ENCODE measurements around the gene CRTAC1. TPM values are rescaled to one million over a fixed set of nuclear protein-coding genes. Genes with fewer than 3 reads are reported as not detected.

CRTAC1 gene
- total and polyA plus RNA-seq, 8 donors: 2.5 to 44.0 (median 4.4) TPM

DNA sequence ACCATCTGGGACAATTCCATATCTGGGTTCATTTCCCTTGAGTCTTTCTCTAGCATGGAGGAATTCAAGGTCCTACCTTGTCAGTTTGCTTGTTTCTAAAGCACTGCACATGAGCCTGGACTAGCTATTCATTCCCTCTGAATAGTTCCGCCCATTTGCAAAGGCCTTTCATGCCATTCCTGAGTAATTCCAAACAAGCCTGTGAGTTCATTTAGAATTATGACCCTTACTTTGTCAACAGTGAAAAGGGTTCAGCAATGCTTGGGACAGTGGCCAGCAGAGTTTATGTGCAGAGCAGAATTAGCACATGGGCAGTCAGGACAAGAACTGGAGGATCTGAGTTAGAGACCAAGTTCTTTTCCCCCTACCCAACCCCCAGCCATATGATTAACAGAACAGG, 27.9 kb upstream of the CRTAC1 start:
- TF ChIP-seq, protein P1, sequence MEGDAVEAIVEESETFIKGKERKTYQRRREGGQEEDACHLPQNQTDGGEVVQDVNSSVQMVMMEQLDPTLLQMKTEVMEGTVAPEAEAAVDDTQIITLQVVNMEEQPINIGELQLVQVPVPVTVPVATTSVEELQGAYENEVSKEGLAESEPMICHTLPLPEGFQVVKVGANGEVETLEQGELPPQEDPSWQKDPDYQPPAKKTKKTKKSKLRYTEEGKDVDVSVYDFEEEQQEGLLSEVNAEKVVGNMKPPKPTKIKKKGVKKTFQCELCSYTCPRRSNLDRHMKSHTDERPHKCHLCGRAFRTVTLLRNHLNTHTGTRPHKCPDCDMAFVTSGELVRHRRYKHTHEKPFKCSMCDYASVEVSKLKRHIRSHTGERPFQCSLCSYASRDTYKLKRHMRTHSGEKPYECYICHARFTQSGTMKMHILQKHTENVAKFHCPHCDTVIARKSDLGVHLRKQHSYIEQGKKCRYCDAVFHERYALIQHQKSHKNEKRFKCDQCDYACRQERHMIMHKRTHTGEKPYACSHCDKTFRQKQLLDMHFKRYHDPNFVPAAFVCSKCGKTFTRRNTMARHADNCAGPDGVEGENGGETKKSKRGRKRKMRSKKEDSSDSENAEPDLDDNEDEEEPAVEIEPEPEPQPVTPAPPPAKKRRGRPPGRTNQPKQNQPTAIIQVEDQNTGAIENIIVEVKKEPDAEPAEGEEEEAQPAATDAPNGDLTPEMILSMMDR (IDR thresholded peaks at IDR 0.05): no peak
- Histone ChIP-seq H3K36me3 (no peaks in the 10 kb centered on the region), H3K27me3 (peaks cover 0 to 35% of the 10 kb centered on the region in 2 donors), H3K9me3 (no peaks in the 10 kb centered on the region), H3K27ac (no peak overlapping the region), H3K4me3 (no peak overlapping the region), H3K4me1 (no peaks in the 10 kb centered on the region)
- ATAC-seq (no peak), DNase-seq (no peak)
- intact Hi-C loops (cut with DNase I): no loop called here

GRCh38 chr10:98055841-98056516, 25.6 kb upstream of the CRTAC1 start:
- no peak overlapping the region for H3K27ac ChIP-seq
- TF ChIP-seq, protein P1 (IDR thresholded peaks at IDR 0.05): no peak
- no peaks in the 10 kb centered on the region for H3K36me3 ChIP-seq
- H3K4me1 ChIP-seq: no peaks in the 10 kb centered on the region
- intact Hi-C loops (cut with DNase I): no loop called here
- no peak overlapping the region for H3K4me3 ChIP-seq
- H3K27me3 ChIP-seq: peaks cover 0 to 47% of the 10 kb centered on the region in 2 donors
- DNase-seq (peak in 1 of 4 donors; percentile 48), ATAC-seq (peak; percentile 50)
- H3K9me3 ChIP-seq: no peaks in the 10 kb centered on the region

GRCh38 chr10:98047009-98047741, 16.8 kb upstream of the CRTAC1 start:
- TF ChIP-seq, protein P1 (IDR thresholded peaks at IDR 0.05): no peak
- H3K4me1 ChIP-seq: no peaks in the 10 kb centered on the region
- no peak overlapping the region for H3K27ac ChIP-seq
- intact Hi-C loops (cut with DNase I): no loop called here
- ATAC-seq (no peak), DNase-seq (peak in 1 of 4 donors; percentile 20)
- H3K27me3 ChIP-seq: peaks cover 0 to 24% of the 10 kb centered on the region in 2 donors
- no peaks in the 10 kb centered on the region for H3K36me3 ChIP-seq
- no peak overlapping the region for H3K4me3 ChIP-seq
- H3K9me3 ChIP-seq: no peaks in the 10 kb centered on the region

- Histone ChIP-seq H3K9me3 (no peaks in the 10 kb centered on the region), H3K4me3 (no peak overlapping the region), H3K4me1 (no peaks in the 10 kb centered on the region), H3K27ac (no peak overlapping the region), H3K27me3 (peaks cover 0 to 27% of the 10 kb centered on the region in 2 donors), H3K36me3 (no peaks in the 10 kb centered on the region)
- TF ChIP-seq, protein P1 (IDR thresholded peaks at IDR 0.05): peak; percentile 83
- DNase-seq: peak in 3 of 4 donors; percentile 23 to 53 (median 51)
- intact Hi-C loops (cut with DNase I): no loop called here
- peak; percentile 90 for ATAC-seq
These were observed 15.5 kb upstream of the CRTAC1 start for GRCh38 chr10:98045785-98046389.

Measured in left lung (tissue), 10 donors.